WTC11 (cell line): ENCODE measurements around the gene ALKBH6. TPM values are rescaled to one million over a fixed set of nuclear protein-coding genes. Genes with fewer than 3 reads are reported as not detected.

Experiments
- ATAC-seq: fragments of 200-7000 bp; cut with Tn5 transposase; 2 replicates; pipeline ENCODE4 v1.10.0; 2021; ENCODE audit warnings: mild to moderate bottlenecking, moderate library complexity
- CTCF ChIA-PET: fragments of 300-600 bp; sonication (Branson Sonifier 250); formaldehyde crosslinking; loops from one replicate; lab custom pipeline; 2021; ENCODE audit warnings: antibody characterized with exemption; lab: Charles Lee
- POLR2A ChIA-PET: fragments of 350-600 bp; sonication (Branson Sonifier 250); formaldehyde crosslinking; loops from one replicate; lab custom pipeline; 2021; ENCODE audit warnings: antibody characterized with exemption; lab: Charles Lee
- DNase-seq: peaks from one replicate; pipeline ENCODE4 v3.0.0; 2021; ENCODE audit warnings: low spot score
- H3K27ac Mint-ChIP-seq: 2 replicates; pipeline ENCODE4 v1.8.0; 2021; ENCODE audit warnings: mixed read lengths
- H3K27me3 Mint-ChIP-seq: 2 replicates; pipeline ENCODE4 v1.8.0; 2021; ENCODE audit warnings: low read depth, mild to moderate bottlenecking, moderate library complexity, mixed read lengths
- H3K36me3 Mint-ChIP-seq: 2 replicates; pipeline ENCODE4 v1.8.0; 2021; ENCODE audit warnings: mixed read lengths
- H3K4me1 Mint-ChIP-seq: 2 replicates; pipeline ENCODE4 v1.8.0; 2022; ENCODE audit warnings: mixed read lengths
- H3K4me3 Mint-ChIP-seq: 2 replicates; pipeline ENCODE4 v1.8.0; 2021; ENCODE audit warnings: mild to moderate bottlenecking, moderate library complexity, mixed read lengths
- H3K9me3 Mint-ChIP-seq: 2 replicates; pipeline ENCODE4 v1.8.0; 2021; ENCODE audit warnings: mixed read lengths
- AR ChIP-seq: fragments of 250-450 bp; sonication (Bioruptor Pico); IDR thresholded peaks from 2 replicates; pipeline ENCODE4 v1.9.0; 2021; ENCODE audit warnings: mild to moderate bottlenecking
- ATF1 ChIP-seq: sonication (generic); formaldehyde crosslinking; IDR thresholded peaks from 2 replicates; pipeline ENCODE4 v1.8.1; 2023; ENCODE audit warnings: mild to moderate bottlenecking, moderate library complexity, missing genetic modification reagents
- ATF2 ChIP-seq: sonication (generic); formaldehyde crosslinking; IDR thresholded peaks from 2 replicates; pipeline ENCODE4 v1.8.1; 2022; ENCODE audit warnings: low read depth, missing genetic modification reagents, borderline replicate concordance
- CREM ChIP-seq: sonication (generic); formaldehyde crosslinking; IDR thresholded peaks from 2 replicates; pipeline ENCODE4 v1.8.1; 2022; ENCODE audit warnings: mild to moderate bottlenecking, missing genetic modification reagents, moderate library complexity
- E2F4 ChIP-seq: sonication (generic); formaldehyde crosslinking; IDR thresholded peaks from 2 replicates; pipeline ENCODE4 v1.8.1; 2022; ENCODE audit warnings: low read depth, mild to moderate bottlenecking, moderate library complexity, missing genetic modification reagents, borderline replicate concordance
- ELF4 ChIP-seq: sonication (generic); formaldehyde crosslinking; IDR thresholded peaks from 2 replicates; pipeline ENCODE4 v1.8.1; 2022; ENCODE audit warnings: low read depth, mild to moderate bottlenecking, moderate library complexity, missing genetic modification reagents
- ETV6 ChIP-seq: sonication (generic); formaldehyde crosslinking; IDR thresholded peaks from 2 replicates; pipeline ENCODE4 v1.8.1; 2022; ENCODE audit warnings: mild to moderate bottlenecking, missing genetic modification reagents
- FOXJ3 ChIP-seq: sonication (generic); formaldehyde crosslinking; IDR thresholded peaks from 2 replicates; pipeline ENCODE4 v1.9.0; 2021; ENCODE audit warnings: missing genetic modification reagents, mild to moderate bottlenecking, borderline replicate concordance
- FOXP1 ChIP-seq: sonication (generic); formaldehyde crosslinking; IDR thresholded peaks from 2 replicates; pipeline ENCODE4 v1.8.0; 2022; ENCODE audit warnings: missing genetic modification reagents, mild to moderate bottlenecking, moderate library complexity, borderline replicate concordance
- GTF2I ChIP-seq: fragments of 250-450 bp; sonication (Bioruptor Pico); conservative IDR thresholded peaks from 2 replicates; pipeline ENCODE4 v1.4.0; 2021; ENCODE audit warnings: mild to moderate bottlenecking
- IRF2 ChIP-seq: sonication (generic); formaldehyde crosslinking; IDR thresholded peaks from 2 replicates; pipeline ENCODE4 v1.8.0; 2022; ENCODE audit warnings: low read depth, missing genetic modification reagents, borderline replicate concordance
- MLX ChIP-seq: sonication (generic); formaldehyde crosslinking; IDR thresholded peaks from 2 replicates; pipeline ENCODE4 v1.8.1; 2023; ENCODE audit warnings: mild to moderate bottlenecking, missing genetic modification reagents, moderate library complexity
- MXD4 ChIP-seq: fragments of 250-450 bp; sonication (Bioruptor Pico); IDR thresholded peaks from 2 replicates; pipeline ENCODE4 v1.8.0; 2021; ENCODE audit warnings: mild to moderate bottlenecking, moderate library complexity, borderline replicate concordance
- MYBL2 ChIP-seq: sonication (generic); formaldehyde crosslinking; IDR thresholded peaks from 2 replicates; pipeline ENCODE4 v1.8.1; 2023; ENCODE audit warnings: mild to moderate bottlenecking, moderate library complexity, missing genetic modification reagents
- NFATC4 ChIP-seq: fragments of 250-450 bp; sonication (Bioruptor Pico); IDR thresholded peaks from 2 replicates; pipeline ENCODE4 v1.9.0; 2021; ENCODE audit warnings: mild to moderate bottlenecking
- NFYB ChIP-seq: sonication (generic); formaldehyde crosslinking; conservative IDR thresholded peaks from 2 replicates; pipeline ENCODE4 v1.8.0; 2022; ENCODE audit warnings: low read depth, missing genetic modification reagents
- NR3C1 ChIP-seq: sonication (generic); formaldehyde crosslinking; conservative IDR thresholded peaks from 2 replicates; pipeline ENCODE4 v1.8.1; 2023; ENCODE audit warnings: low read depth, mild to moderate bottlenecking, missing genetic modification reagents
- SOX15 ChIP-seq: fragments of 250-450 bp; sonication (Bioruptor Pico); IDR thresholded peaks from 2 replicates; pipeline ENCODE4 v1.9.0; 2021; ENCODE audit warnings: mild to moderate bottlenecking
- USF2 ChIP-seq: sonication (generic); formaldehyde crosslinking; IDR thresholded peaks from 2 replicates; pipeline ENCODE4 v1.8.1; 2023; ENCODE audit warnings: mild to moderate bottlenecking, missing genetic modification reagents, moderate library complexity
- ZNF219 ChIP-seq: sonication (generic); formaldehyde crosslinking; IDR thresholded peaks from 2 replicates; pipeline ENCODE4 v1.8.0; 2023; ENCODE audit warnings: missing genetic modification reagents, mild to moderate bottlenecking, borderline replicate concordance
- ZNF232 ChIP-seq: sonication (generic); formaldehyde crosslinking; IDR thresholded peaks from 2 replicates; pipeline ENCODE4 v1.8.0; 2022; ENCODE audit warnings: mild to moderate bottlenecking, missing genetic modification reagents
- total RNA-seq: library from RNA; stranded (reverse); gene quantifications from 3 replicates; pipeline ENCODE4 v1.2.3, GENCODE V29; 2021
- TF ChIP-seq, protein P1 (sequence below): sonication (generic); formaldehyde crosslinking; conservative IDR thresholded peaks from 2 replicates; pipeline ENCODE4 v1.8.1; 2023; ENCODE audit warnings: mild to moderate bottlenecking, low read depth, missing genetic modification reagents, moderate library complexity
- TF ChIP-seq, protein P2 (sequence below): sonication (generic); formaldehyde crosslinking; IDR thresholded peaks from 2 replicates; pipeline ENCODE4 v1.8.1; 2023; ENCODE audit warnings: mild to moderate bottlenecking, missing genetic modification reagents, borderline replicate concordance

Gene ALKBH6
- total RNA-seq, 1 experiment from 2014 or later, result 28.1 TPM

GRCh38 chr19:36054119-36054732 is 40.2 kb upstream of the ALKBH6 start, which contains the start of gene THAP8:
THAP8 (minus strand) TSS chr19:36054285; CDS start chr19:36054217, 68 bp downstream.
- peak; percentile 80 for ATAC-seq
- POLR2A ChIA-PET, result interaction anchor here (0.5 to 1.7 kb wide), 9 partner anchors 12 to 1079 kb away, joined by 3 to 18 read pairs (median 4); partner anchors contain the start of genes ALKBH6, POLR2I, SYNE4 and TBCB
- Mint-ChIP-seq H3K27ac (peak within 1 kb of the TSS; percentile 98), H3K4me1 (peaks cover 30% of the 10 kb centered on the region), H3K36me3 (peaks cover 10% of the 10 kb centered on the region), H3K27me3 (no peaks in the 10 kb centered on the region), H3K4me3 (peak within 1 kb of the TSS; percentile 91), H3K9me3 (no peaks in the 10 kb centered on the region)
- CTCF ChIA-PET, result interaction anchor here (0.6 to 1.6 kb wide), 13 partner anchors 12 to 309 kb away, joined by 3 to 11 read pairs (median 4); partner anchors contain the start of genes ALKBH6, HSPB6, LIN37 and PSENEN
- peak; percentile 98 for DNase-seq
- no peak for TF ChIP-seq ATF1 (CRISPR knock-in tag)
- TF ChIP-seq AR (CRISPR knock-in tag), result no peak
- no peak for TF ChIP-seq SOX15 (CRISPR knock-in tag)
- TF ChIP-seq NFYB (CRISPR knock-in tag), result no peak
- TF ChIP-seq ATF2, result no peak
- TF ChIP-seq GTF2I, result no peak
- TF ChIP-seq ETV6 (CRISPR knock-in tag), result peak; percentile 97
- TF ChIP-seq, protein P1, sequence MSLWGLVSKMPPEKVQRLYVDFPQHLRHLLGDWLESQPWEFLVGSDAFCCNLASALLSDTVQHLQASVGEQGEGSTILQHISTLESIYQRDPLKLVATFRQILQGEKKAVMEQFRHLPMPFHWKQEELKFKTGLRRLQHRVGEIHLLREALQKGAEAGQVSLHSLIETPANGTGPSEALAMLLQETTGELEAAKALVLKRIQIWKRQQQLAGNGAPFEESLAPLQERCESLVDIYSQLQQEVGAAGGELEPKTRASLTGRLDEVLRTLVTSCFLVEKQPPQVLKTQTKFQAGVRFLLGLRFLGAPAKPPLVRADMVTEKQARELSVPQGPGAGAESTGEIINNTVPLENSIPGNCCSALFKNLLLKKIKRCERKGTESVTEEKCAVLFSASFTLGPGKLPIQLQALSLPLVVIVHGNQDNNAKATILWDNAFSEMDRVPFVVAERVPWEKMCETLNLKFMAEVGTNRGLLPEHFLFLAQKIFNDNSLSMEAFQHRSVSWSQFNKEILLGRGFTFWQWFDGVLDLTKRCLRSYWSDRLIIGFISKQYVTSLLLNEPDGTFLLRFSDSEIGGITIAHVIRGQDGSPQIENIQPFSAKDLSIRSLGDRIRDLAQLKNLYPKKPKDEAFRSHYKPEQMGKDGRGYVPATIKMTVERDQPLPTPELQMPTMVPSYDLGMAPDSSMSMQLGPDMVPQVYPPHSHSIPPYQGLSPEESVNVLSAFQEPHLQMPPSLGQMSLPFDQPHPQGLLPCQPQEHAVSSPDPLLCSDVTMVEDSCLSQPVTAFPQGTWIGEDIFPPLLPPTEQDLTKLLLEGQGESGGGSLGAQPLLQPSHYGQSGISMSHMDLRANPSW, result no peak
- TF ChIP-seq CREM (CRISPR knock-in tag), result peak; percentile 55; the same call in 1 of the 2 replicates
- no peak for TF ChIP-seq MLX (CRISPR knock-in tag)
- peak; percentile 100 for TF ChIP-seq USF2
- no peak for TF ChIP-seq ZNF219
- TF ChIP-seq ZNF232 (CRISPR knock-in tag), result peak; percentile 70; the same call in 1 of the 2 replicates
- no peak for TF ChIP-seq FOXJ3 (CRISPR knock-in tag)
- TF ChIP-seq IRF2 (CRISPR knock-in tag), result no peak
- TF ChIP-seq, protein P2, sequence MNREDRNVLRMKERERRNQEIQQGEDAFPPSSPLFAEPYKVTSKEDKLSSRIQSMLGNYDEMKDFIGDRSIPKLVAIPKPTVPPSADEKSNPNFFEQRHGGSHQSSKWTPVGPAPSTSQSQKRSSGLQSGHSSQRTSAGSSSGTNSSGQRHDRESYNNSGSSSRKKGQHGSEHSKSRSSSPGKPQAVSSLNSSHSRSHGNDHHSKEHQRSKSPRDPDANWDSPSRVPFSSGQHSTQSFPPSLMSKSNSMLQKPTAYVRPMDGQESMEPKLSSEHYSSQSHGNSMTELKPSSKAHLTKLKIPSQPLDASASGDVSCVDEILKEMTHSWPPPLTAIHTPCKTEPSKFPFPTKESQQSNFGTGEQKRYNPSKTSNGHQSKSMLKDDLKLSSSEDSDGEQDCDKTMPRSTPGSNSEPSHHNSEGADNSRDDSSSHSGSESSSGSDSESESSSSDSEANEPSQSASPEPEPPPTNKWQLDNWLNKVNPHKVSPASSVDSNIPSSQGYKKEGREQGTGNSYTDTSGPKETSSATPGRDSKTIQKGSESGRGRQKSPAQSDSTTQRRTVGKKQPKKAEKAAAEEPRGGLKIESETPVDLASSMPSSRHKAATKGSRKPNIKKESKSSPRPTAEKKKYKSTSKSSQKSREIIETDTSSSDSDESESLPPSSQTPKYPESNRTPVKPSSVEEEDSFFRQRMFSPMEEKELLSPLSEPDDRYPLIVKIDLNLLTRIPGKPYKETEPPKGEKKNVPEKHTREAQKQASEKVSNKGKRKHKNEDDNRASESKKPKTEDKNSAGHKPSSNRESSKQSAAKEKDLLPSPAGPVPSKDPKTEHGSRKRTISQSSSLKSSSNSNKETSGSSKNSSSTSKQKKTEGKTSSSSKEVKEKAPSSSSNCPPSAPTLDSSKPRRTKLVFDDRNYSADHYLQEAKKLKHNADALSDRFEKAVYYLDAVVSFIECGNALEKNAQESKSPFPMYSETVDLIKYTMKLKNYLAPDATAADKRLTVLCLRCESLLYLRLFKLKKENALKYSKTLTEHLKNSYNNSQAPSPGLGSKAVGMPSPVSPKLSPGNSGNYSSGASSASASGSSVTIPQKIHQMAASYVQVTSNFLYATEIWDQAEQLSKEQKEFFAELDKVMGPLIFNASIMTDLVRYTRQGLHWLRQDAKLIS (CRISPR knock-in tag), result 0 out of 2 replicates have a peak, but pooled peaks have one; percentile 55
- no peak for TF ChIP-seq MXD4
- TF ChIP-seq ELF4 (CRISPR knock-in tag), result no peak
- TF ChIP-seq NR3C1 (CRISPR knock-in tag), result no peak
- TF ChIP-seq MYBL2 (CRISPR knock-in tag), result no peak
- TF ChIP-seq NFATC4, result no peak
- no peak for TF ChIP-seq E2F4
- peak; percentile 81; the same call in 1 of the 2 replicates for TF ChIP-seq FOXP1 (CRISPR knock-in tag)
